B cell (primary cell): ENCODE measurements around the gene MICU1.

Experiments
- EZH2 ChIP-seq: IDR thresholded peaks from 2 replicates; pipeline ENCODE4 v1.6.1; 2012; ENCODE audit warnings: borderline replicate concordance, low read depth, mild to moderate bottlenecking, moderate library complexity, low read length; ENCODE audit not compliant: insufficient read depth, poor library complexity, severe bottlenecking
- TF ChIP-seq, protein P1 (sequence below): fragments of 200-600 bp; IDR thresholded peaks from one replicate; pipeline ENCODE4 v1.8.0; 2022; ENCODE audit warnings: antibody characterized with exemption, mild to moderate bottlenecking

DNA sequence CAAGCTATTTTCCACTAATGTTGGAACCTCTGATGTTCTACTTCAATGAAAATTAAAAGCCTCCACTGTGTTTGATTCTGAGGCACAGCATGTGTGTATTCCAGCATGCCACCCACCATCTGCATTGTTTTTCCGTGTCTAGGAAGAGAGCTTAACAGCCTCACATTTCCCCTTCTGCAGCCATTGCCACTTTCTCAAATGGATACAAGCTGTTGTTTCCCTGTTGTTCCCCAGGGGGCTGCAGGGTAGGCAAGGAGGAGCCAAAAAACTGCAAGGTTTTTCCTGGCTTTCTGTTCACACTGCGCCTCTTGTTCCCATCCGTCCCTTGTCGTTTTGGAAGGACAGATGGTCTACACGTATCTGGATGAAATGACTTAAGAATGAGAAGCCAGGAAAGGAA, 198.9 kb downstream of the MICU1 start:
- TF ChIP-seq, protein P1, sequence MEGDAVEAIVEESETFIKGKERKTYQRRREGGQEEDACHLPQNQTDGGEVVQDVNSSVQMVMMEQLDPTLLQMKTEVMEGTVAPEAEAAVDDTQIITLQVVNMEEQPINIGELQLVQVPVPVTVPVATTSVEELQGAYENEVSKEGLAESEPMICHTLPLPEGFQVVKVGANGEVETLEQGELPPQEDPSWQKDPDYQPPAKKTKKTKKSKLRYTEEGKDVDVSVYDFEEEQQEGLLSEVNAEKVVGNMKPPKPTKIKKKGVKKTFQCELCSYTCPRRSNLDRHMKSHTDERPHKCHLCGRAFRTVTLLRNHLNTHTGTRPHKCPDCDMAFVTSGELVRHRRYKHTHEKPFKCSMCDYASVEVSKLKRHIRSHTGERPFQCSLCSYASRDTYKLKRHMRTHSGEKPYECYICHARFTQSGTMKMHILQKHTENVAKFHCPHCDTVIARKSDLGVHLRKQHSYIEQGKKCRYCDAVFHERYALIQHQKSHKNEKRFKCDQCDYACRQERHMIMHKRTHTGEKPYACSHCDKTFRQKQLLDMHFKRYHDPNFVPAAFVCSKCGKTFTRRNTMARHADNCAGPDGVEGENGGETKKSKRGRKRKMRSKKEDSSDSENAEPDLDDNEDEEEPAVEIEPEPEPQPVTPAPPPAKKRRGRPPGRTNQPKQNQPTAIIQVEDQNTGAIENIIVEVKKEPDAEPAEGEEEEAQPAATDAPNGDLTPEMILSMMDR = no peak
- no peak for TF ChIP-seq EZH2
